ENCODE results near the gene DNAJB12.

- TF ChIP-seq, protein P1, sequence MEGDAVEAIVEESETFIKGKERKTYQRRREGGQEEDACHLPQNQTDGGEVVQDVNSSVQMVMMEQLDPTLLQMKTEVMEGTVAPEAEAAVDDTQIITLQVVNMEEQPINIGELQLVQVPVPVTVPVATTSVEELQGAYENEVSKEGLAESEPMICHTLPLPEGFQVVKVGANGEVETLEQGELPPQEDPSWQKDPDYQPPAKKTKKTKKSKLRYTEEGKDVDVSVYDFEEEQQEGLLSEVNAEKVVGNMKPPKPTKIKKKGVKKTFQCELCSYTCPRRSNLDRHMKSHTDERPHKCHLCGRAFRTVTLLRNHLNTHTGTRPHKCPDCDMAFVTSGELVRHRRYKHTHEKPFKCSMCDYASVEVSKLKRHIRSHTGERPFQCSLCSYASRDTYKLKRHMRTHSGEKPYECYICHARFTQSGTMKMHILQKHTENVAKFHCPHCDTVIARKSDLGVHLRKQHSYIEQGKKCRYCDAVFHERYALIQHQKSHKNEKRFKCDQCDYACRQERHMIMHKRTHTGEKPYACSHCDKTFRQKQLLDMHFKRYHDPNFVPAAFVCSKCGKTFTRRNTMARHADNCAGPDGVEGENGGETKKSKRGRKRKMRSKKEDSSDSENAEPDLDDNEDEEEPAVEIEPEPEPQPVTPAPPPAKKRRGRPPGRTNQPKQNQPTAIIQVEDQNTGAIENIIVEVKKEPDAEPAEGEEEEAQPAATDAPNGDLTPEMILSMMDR (IDR thresholded peaks at IDR 0.05 in 2 of 3, conservative IDR thresholded peaks at IDR 0.05 in 1 of 3; ENCODE audit: control insufficient read depth in 2 of 3, extremely low read depth in 1 of 3, insufficient read depth in 1 of 3, low read depth in 3 of 3, low read length in 3 of 3), result no peak
- TF ChIP-seq ZSCAN29 (IDR thresholded peaks at IDR 0.05), result no peak
Measured at GRCh38 chr10:72318418-72319262, 36.1 kb downstream of the DNAJB12 start.

Measured in GM12878 (cell line).